Endothelial cell of umbilical vein (primary cell): ENCODE results near the gene CYB561A3. TPM values are rescaled to one million over a fixed set of nuclear protein-coding genes. Genes with fewer than 3 reads are reported as not detected.

Source experiments
- BruUV-seq: library from RNA; stranded (reverse); fragments of 400-500 nt; replicated peaks from 2 replicates; lab custom pipeline; 2021; lab: Mats Ljungman, UMichigan
- CTCF ChIA-PET: fragments of 300-600, 350-600 bp; sonication (Branson Sonifier 250); formaldehyde crosslinking; loops from one replicate; lab custom pipeline; 2021; ENCODE audit warnings: antibody characterized with exemption, inconsistent platforms; lab: Charles Lee
- POLR2A ChIA-PET: fragments of 300-600, 350-600 bp; sonication (Branson Sonifier 250); formaldehyde crosslinking; loops from one replicate; lab custom pipeline; 2021; ENCODE audit warnings: antibody characterized with exemption, inconsistent platforms; lab: Charles Lee
- DNase-seq: peaks from one replicate; pipeline ENCODE4 v3.0.0-alpha.2; 2011; ENCODE audit warnings: low read depth, low spot score
- FAIRE-seq: peaks from 2 replicates; lab custom pipeline; 2011; peaks lifted over from hg19 to GRCh38; lab: Jason Lieb, UNC
- H2AFZ ChIP-seq: 2 replicates; pipeline ENCODE4 v1.6.0; 2012; ENCODE audit warnings: low read depth, low read length, control low read depth, inconsistent platforms
- H3K27ac ChIP-seq: 2 replicates; pipeline ENCODE4 v1.5.1; 2011; ENCODE audit warnings: low read depth, mild to moderate bottlenecking, control low read depth, low read length, moderate library complexity; ENCODE audit not compliant: insufficient read depth
- H3K27me3 ChIP-seq, 2 experiments: 2 replicates each; pipeline versions ENCODE4 v1.6.0 to v1.6.1; 2011; ENCODE audit warnings: low read length in 2 of 2, mixed read lengths in 1 of 2; ENCODE audit not compliant: control insufficient read depth in 2 of 2, insufficient read depth in 2 of 2
- H3K36me3 ChIP-seq, 2 experiments: 2 replicates in 1 of 2; 3 replicates in 1 of 2; pipeline ENCODE4 v1.5.1; 2011; ENCODE audit warnings: low read length in 2 of 2, mild to moderate bottlenecking in 1 of 2, moderate library complexity in 1 of 2; ENCODE audit not compliant: control insufficient read depth in 2 of 2, insufficient read depth in 2 of 2; ENCODE audit errors: extremely low read depth in 1 of 2
- H3K4me1 ChIP-seq: 3 replicates; pipeline ENCODE4 v1.5.1; 2011; ENCODE audit warnings: mild to moderate bottlenecking, low read length; ENCODE audit not compliant: control insufficient read depth, insufficient read depth; ENCODE audit errors: extremely low read depth
- H3K4me2 ChIP-seq: 2 replicates; pipeline ENCODE4 v1.6.1; 2011; ENCODE audit warnings: low read length, control low read depth, mixed read lengths; ENCODE audit not compliant: insufficient read depth
- H3K4me3 ChIP-seq, 3 experiments: fragments of 200-600 bp in 1 of 3; sonication (generic), shearing (Covaris generic) in 1 of 3; replicated peaks in 1 of 3; 2 replicates each; pipeline ENCODE4 v1.5.1; 2011 to 2016; ENCODE audit warnings: control low read depth in 3 of 3, low read length in 3 of 3, mild to moderate bottlenecking in 2 of 3, inconsistent platforms in 1 of 3, low read depth in 1 of 3, moderate library complexity in 1 of 3; ENCODE audit not compliant: insufficient read depth in 1 of 3
- H3K79me2 ChIP-seq: 2 replicates; pipeline ENCODE4 v1.6.0; 2012; ENCODE audit warnings: low read length, inconsistent platforms; ENCODE audit not compliant: control insufficient read depth, insufficient read depth
- H3K9ac ChIP-seq: replicated peaks from 2 replicates; pipeline ENCODE3; 2011; ENCODE audit warnings: low read length, control low read depth; ENCODE audit not compliant: insufficient read depth; ENCODE audit errors: extremely low read depth
- H3K9me1 ChIP-seq: replicated peaks from 3 replicates; pipeline ENCODE4 v1.6.0; 2011; ENCODE audit warnings: mild to moderate bottlenecking, low read length; ENCODE audit not compliant: control insufficient read depth, insufficient read depth; ENCODE audit errors: extremely low read depth
- H3K9me3 ChIP-seq: replicated peaks from 2 replicates; pipeline ENCODE4 v1.5.1; 2012; ENCODE audit warnings: low read length, inconsistent platforms; ENCODE audit not compliant: control insufficient read depth, insufficient read depth
- H4K20me1 ChIP-seq: replicated peaks from 2 replicates; pipeline ENCODE3; 2011; ENCODE audit warnings: mild to moderate bottlenecking, low read length; ENCODE audit not compliant: control insufficient read depth, insufficient read depth; ENCODE audit errors: extremely low read depth
- CTCF ChIP-seq, 2 donors: IDR thresholded peaks; 1 replicate in 1 of 2; 2 replicates in 1 of 2; pipeline ENCODE4 v1.5.1; 2011; ENCODE audit warnings: low read length in 2 of 2, mild to moderate bottlenecking in 2 of 2, moderate library complexity in 2 of 2, control low read depth in 1 of 2, inconsistent platforms in 1 of 2, low read depth in 1 of 2; ENCODE audit not compliant: insufficient read depth in 1 of 2; ENCODE audit errors: extremely low read depth in 1 of 2
- EZH2 ChIP-seq: IDR thresholded peaks from 2 replicates; pipeline ENCODE4 v1.6.1; 2012; ENCODE audit warnings: borderline replicate concordance, low read depth, mild to moderate bottlenecking, moderate library complexity, low read length, inconsistent platforms; ENCODE audit not compliant: severe bottlenecking
- FOS ChIP-seq: IDR thresholded peaks from 2 replicates; pipeline ENCODE4 v1.6.1; 2011; ENCODE audit warnings: mild to moderate bottlenecking, low read length, moderate library complexity, borderline replicate concordance; ENCODE audit not compliant: insufficient read depth
- GATA2 ChIP-seq: IDR thresholded peaks from 2 replicates; pipeline ENCODE4 v1.7.0; 2011; ENCODE audit warnings: low read depth, mild to moderate bottlenecking, moderate library complexity, mixed read lengths, low read length; ENCODE audit not compliant: insufficient read length, insufficient read depth
- JUN ChIP-seq: IDR thresholded peaks from 2 replicates; pipeline ENCODE4 v1.6.1; 2011; ENCODE audit warnings: borderline replicate concordance, low read depth; ENCODE audit not compliant: insufficient read length, insufficient read depth
- MYC ChIP-seq: IDR thresholded peaks from one replicate; pipeline ENCODE4 v1.6.1; 2011; ENCODE audit warnings: mild to moderate bottlenecking, low read depth, low read length
- POLR2A ChIP-seq: IDR thresholded peaks from 2 replicates; pipeline ENCODE4 v1.6.1; 2012; ENCODE audit warnings: low read depth, mild to moderate bottlenecking, control low read depth, low read length
- POLR2AphosphoS5 ChIP-seq: IDR thresholded peaks from 2 replicates; pipeline ENCODE4 v1.6.1; 2012; ENCODE audit warnings: low read depth, mild to moderate bottlenecking, control low read depth, low read length, moderate library complexity; ENCODE audit not compliant: insufficient read depth
- dilution Hi-C: fragments of 300-500 bp; cut with MboI; formaldehyde crosslinking; loops from one replicate; pipeline ENCODE4 v1.15.0; 2019; ENCODE audit warnings: low sequenced_read_pairs; ENCODE audit not compliant: extremely low pct_ligation_motif_present
- intact Hi-C: fragments of 100-400 bp; cut with micrococcal nuclease; formaldehyde crosslinking; loops from one replicate; pipeline ENCODE4 v1.10.0; 2022
- polyA plus RNA-seq, 4 experiments: library from polyadenylated mRNA; depleted of rRNA in 3 of 4; stranded (reverse) in 3 of 4; unstranded in 1 of 4; fragments of >200 nt; gene quantifications; 2 replicates each; pipeline versions ENCODE4 v1.2.1 to v1.2.3, GENCODE V29; 2011 to 2012; ENCODE audit warnings: missing spikeins in 1 of 4
- total RNA-seq: library from RNA; stranded (reverse); gene quantifications from 2 replicates; pipeline ENCODE4 v1.2.3, GENCODE V29; 2021
- TF ChIP-seq, protein P1 (sequence below): IDR thresholded peaks from 2 replicates; pipeline ENCODE4 v1.6.1; 2011; ENCODE audit not compliant: insufficient read depth, insufficient read length

The CYB561A3 gene
- total and polyA plus RNA-seq, 2 donors (not counting 3 experiments of a cell fraction or from before 2014, with no cell fraction given): 41.6 to 103 TPM

- H3K4me3 ChIP-seq: no peak overlapping the region
- no peak overlapping the region for H3K4me2 ChIP-seq
- H3K9me3 ChIP-seq: no peaks in the 10 kb centered on the region
- DNase-seq (no peak), FAIRE-seq (peak; percentile 49)
- no TSS peak for BruUV-seq
- TF ChIP-seq POLR2A (no peak), FOS (peak; percentile 7)
- H3K27ac ChIP-seq: no peak overlapping the region
- no peaks in the 10 kb centered on the region for H3K27me3 ChIP-seq
- CTCF ChIA-PET: interaction anchor here (0.8 to 3.9 kb wide), 3 partner anchors 9 to 58 kb away, joined by 4 to 23 read pairs (median 9); no protein-coding TSS in a partner anchor
- peaks cover 10% of the 10 kb centered on the region for H3K4me1 ChIP-seq
- H3K36me3 ChIP-seq: peaks cover 11 to 22% of the 10 kb centered on the region in 2 experiments
- no peak overlapping the region for H3K9ac ChIP-seq
- H3K9me1 ChIP-seq: no peaks in the 10 kb centered on the region
- no peaks in the 10 kb centered on the region for H4K20me1 ChIP-seq
- POLR2A ChIA-PET: no interaction called here
- intact Hi-C loops: no loop called here
- H3K79me2 ChIP-seq: peaks cover 64% of the 10 kb centered on the region
- no peak overlapping the region for H2AFZ ChIP-seq
- dilution Hi-C loops: no loop called here
Observed at GRCh38 chr11:61327669-61328071, 34.0 kb downstream of the CYB561A3 start.

DNA sequence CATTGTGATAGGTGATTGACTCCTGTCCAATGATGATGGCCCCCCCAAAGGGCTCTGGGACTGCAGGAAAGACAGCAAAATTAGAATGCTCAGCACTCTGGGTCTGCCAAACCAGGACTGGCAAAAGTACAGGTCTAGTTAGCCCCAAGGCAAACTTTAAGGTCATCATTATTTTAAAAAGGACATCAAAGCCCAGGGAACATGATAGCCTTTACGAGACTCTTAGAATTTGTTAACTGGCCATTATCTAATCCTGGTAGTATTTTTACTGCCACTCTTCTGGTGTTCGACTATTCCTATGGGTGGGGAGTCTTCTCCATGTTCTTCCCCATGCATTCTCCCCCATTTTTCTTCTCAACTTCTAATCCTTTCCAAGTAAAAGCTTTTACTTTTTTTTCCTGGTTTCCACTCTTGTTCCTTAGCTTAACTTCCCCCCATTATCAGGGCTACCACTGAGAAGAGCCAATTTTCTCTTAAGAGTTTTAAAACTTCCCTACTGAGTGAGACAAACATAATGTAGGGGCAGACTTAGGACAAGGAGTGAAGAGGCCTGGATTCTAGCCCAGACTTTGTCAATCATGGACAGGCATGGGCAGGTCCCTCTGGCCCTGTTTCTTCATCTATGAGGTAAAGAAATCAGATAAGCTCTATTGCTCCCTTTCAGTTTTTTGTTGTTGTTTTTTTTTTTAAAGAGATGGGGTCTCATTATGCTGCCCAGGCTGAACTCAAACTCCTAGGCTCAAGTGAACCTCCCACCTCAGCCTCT lies 35.9 kb downstream of the CYB561A3 start:
- H3K9me3 ChIP-seq: no peaks in the 10 kb centered on the region
- H3K36me3 ChIP-seq: peaks cover 15 to 36% of the 10 kb centered on the region in 2 experiments
- H3K4me1 ChIP-seq: no peaks in the 10 kb centered on the region
- H3K9me1 ChIP-seq: no peaks in the 10 kb centered on the region
- dilution Hi-C loops (no loop called here), intact Hi-C loops (no loop called here)
- BruUV-seq: no TSS peak
- FAIRE-seq (no peak), DNase-seq (no peak)
- ChIA-PET CTCF (interaction anchor here (0.7 to 3.9 kb wide), 2 partner anchors 39 to 60 kb away, joined by 3 to 23 read pairs; no protein-coding TSS in a partner anchor), POLR2A (interaction anchor here (0.6 kb wide), 1 partner anchor 11 kb away, joined by 3 read pairs; no protein-coding TSS in a partner anchor)
- H3K4me2 ChIP-seq: no peak overlapping the region
- TF ChIP-seq JUN (no peak), POLR2AphosphoS5 (no peak), GATA2 (no peak), POLR2A (no peak), CTCF (IDR thresholded peaks at IDR 0.05; ENCODE audit: extremely low read depth in 1 of 2, insufficient read depth in 1 of 2, low read depth in 1 of 2, low read length in 2 of 2) (no peak), EZH2 (no peak), MYC (no peak), FOS (no peak)
- TF ChIP-seq, protein P1, sequence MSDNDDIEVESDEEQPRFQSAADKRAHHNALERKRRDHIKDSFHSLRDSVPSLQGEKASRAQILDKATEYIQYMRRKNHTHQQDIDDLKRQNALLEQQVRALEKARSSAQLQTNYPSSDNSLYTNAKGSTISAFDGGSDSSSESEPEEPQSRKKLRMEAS: no peak
- no peak overlapping the region for H3K9ac ChIP-seq
- no peaks in the 10 kb centered on the region for H4K20me1 ChIP-seq
- no peaks in the 10 kb centered on the region for H3K27me3 ChIP-seq
- H3K79me2 ChIP-seq: peaks cover 45% of the 10 kb centered on the region
- no peak overlapping the region for H3K4me3 ChIP-seq
- H2AFZ ChIP-seq: no peak overlapping the region
- H3K27ac ChIP-seq: no peak overlapping the region
